Measurements from ENCODE around the gene MRPL52. TPM values are rescaled to one million over a fixed set of nuclear protein-coding genes. Genes with fewer than 3 reads are reported as not detected.

MRPL52 gene
- total RNA-seq, result 10 to 100 TPM; 29.0 to 78.3 (median 54.1) TPM
- polyA plus RNA-seq, result 10 to 100 TPM; 32.9 to 45.3 TPM
- long read RNA-seq, donor 1, transcript MRPL52-203 (5 exons, 1,111 nt), result major isoform, 7 of 18 reads
- long read RNA-seq, donor 1, transcript MRPL52-202 (5 exons, 1,118 nt), result minor isoform, 5 of 18 reads
- long read RNA-seq, donor 1, partial matches to known transcripts, result 2 of 18 reads
- long read RNA-seq, donor 1, other reads (novel, unspliced or antisense), result 1 of 18 reads
- long read RNA-seq, donor 2, transcript MRPL52-202 (5 exons, 1,118 nt), result major isoform, 14 of 37 reads
- long read RNA-seq, donor 2, transcript MRPL52-215 (5 exons, 398 nt), result minor isoform, 6 of 37 reads
- long read RNA-seq, donor 2, transcript MRPL52-203 (5 exons, 1,111 nt), result minor isoform, 7 of 37 reads
- long read RNA-seq, donor 2, partial matches to known transcripts, result 0 of 37 reads
- long read RNA-seq, donor 2, other reads (novel, unspliced or antisense), result 0 of 37 reads
- long read RNA-seq, donor 3, transcript MRPL52-202 (5 exons, 1,118 nt), result major isoform, 20 of 46 reads
- long read RNA-seq, donor 3, transcript MRPL52-203 (5 exons, 1,111 nt), result minor isoform, 12 of 46 reads
- long read RNA-seq, donor 3, partial matches to known transcripts, result 4 of 46 reads
- long read RNA-seq, donor 3, other reads (novel, unspliced or antisense), result 3 of 46 reads

- peak; percentile 85 to 92 (median 89) for DNase-seq
- no peaks in the 10 kb centered on the region for H3K27me3 ChIP-seq
- H3K36me3 ChIP-seq, result no peaks in the 10 kb centered on the region
- TF ChIP-seq EP300 (IDR thresholded peaks at IDR 0.05) (peak; percentile 24), POLR2A (IDR thresholded peaks at IDR 0.05) (no peak), CTCF (IDR thresholded peaks at IDR 0.05) (no peak)
- 0 to 1% (median 0%) methylated on average over 36 to 41 of the region's 41 CpGs for WGBS, 3 donors
- peak within 1 kb of the TSS in 1 of 2 donors; percentile 15 for H3K27ac ChIP-seq
- H3K4me3 ChIP-seq, result peak within 1 kb of the TSS; percentile 57
- intact Hi-C loops (cut with DNase I), result loop anchor here in 2 of 4 donors (10.0 kb wide), 2 partner anchors 245 to 255 kb away; partner anchors contain the start of gene DAD1 (in 1 of the 2)
- no peaks in the 10 kb centered on the region for H3K4me1 ChIP-seq (ENCODE audit: insufficient read depth)
- no peaks in the 10 kb centered on the region for H3K9me3 ChIP-seq
Observed at GRCh38 chr14:22829661-22830442, at the start of gene MRPL52. Gene MRPL52 (plus strand): TSS chr14:22829887. CDS start chr14:22829913, 26 bp downstream.

GRCh38 chr14:22780105-22780679, 49.5 kb upstream of the MRPL52 start:
- Histone ChIP-seq H3K4me3 (no peak overlapping the region), H3K36me3 (no peaks in the 10 kb centered on the region), H3K4me1 (ENCODE audit: insufficient read depth) (no peaks in the 10 kb centered on the region), H3K27me3 (no peaks in the 10 kb centered on the region), H3K27ac (no peak overlapping the region), H3K9me3 (no peaks in the 10 kb centered on the region)
- WGBS, 3 donors, result 38 to 46% (median 39%) methylated on average over 2 of the region's 2 CpGs
- no peak for DNase-seq
- TF ChIP-seq CTCF (IDR thresholded peaks at IDR 0.05) (no peak), EP300 (IDR thresholded peaks at IDR 0.05) (no peak), POLR2A (IDR thresholded peaks at IDR 0.05) (no peak)
- intact Hi-C loops (cut with DNase I), result no loop called here

- 80 to 90% (median 84%) methylated on average over 5 of the region's 5 CpGs for WGBS, 3 donors
- DNase-seq, result no peak
- H3K27ac ChIP-seq, result no peak overlapping the region
Observed at GRCh38 chr14:22780941-22781300, 48.8 kb upstream of the MRPL52 start.

More at GRCh38 chr14:22780941-22781300, 48.8 kb upstream of the MRPL52 start:
- intact Hi-C loops (cut with DNase I), result no loop called here
- no peak for TF ChIP-seq CTCF (IDR thresholded peaks at IDR 0.05)
- no peak for TF ChIP-seq POLR2A (IDR thresholded peaks at IDR 0.05)
- no peak for TF ChIP-seq EP300 (IDR thresholded peaks at IDR 0.05)
- H3K4me1 ChIP-seq (ENCODE audit: insufficient read depth), result no peaks in the 10 kb centered on the region
- H3K27me3 ChIP-seq, result no peaks in the 10 kb centered on the region
- H3K4me3 ChIP-seq, result no peak overlapping the region
- H3K9me3 ChIP-seq, result no peaks in the 10 kb centered on the region
- H3K36me3 ChIP-seq, result no peaks in the 10 kb centered on the region

All from ovary (tissue), 10 donors.